SK-N-SH (cell line): Measurements from ENCODE around the gene CALCOCO1. TPM values are rescaled to one million over a fixed set of nuclear protein-coding genes. Genes with fewer than 3 reads are reported as not detected.

Experiments
- CTCF ChIA-PET: fragments of 300-600, 350-600 bp; formaldehyde crosslinking; extraction: SDS; loops from one replicate; lab custom pipeline; 2021; lab: Yijun Ruan, JAX
- POLR2A ChIA-PET: fragments of 350-600 bp; sonication (Branson Sonifier 250); formaldehyde crosslinking; extraction: SDS; loops from one replicate; lab custom pipeline; 2020; ENCODE audit warnings: antibody characterized with exemption, inconsistent platforms; lab: Yijun Ruan, JAX
- DNase-seq: peaks from one replicate; pipeline ENCODE4 v3.0.0; 2012
- H2AFZ ChIP-seq: fragments of 200-600 bp; sonication (generic); 2 replicates; pipeline ENCODE4 v1.8.1; 2016; ENCODE audit warnings: antibody characterized with exemption, mild to moderate bottlenecking, low read depth
- H3F3A ChIP-seq: fragments of 200-600 bp; sonication (generic); replicated peaks from 2 replicates; pipeline ENCODE3; 2016; ENCODE audit warnings: antibody characterized with exemption, mild to moderate bottlenecking; ENCODE audit not compliant: insufficient read depth
- H3K27ac ChIP-seq, 2 experiments: fragments of 200-500 bp in 1 of 2; fragments of 200-600 bp in 1 of 2; sonication (Bioruptor generic) in 1 of 2; sonication (generic), shearing (Covaris generic) in 1 of 2; 2 replicates each; pipeline versions ENCODE4 v1.5.1 to v1.6.1; 2014 to 2016; ENCODE audit warnings: low read depth in 2 of 2, inconsistent platforms in 1 of 2, low read length in 1 of 2, mild to moderate bottlenecking in 1 of 2, mixed read lengths in 1 of 2
- H3K27me3 ChIP-seq: fragments of 200-600 bp; sonication (generic), shearing (Covaris generic); 2 replicates; pipeline ENCODE4 v1.6.1; 2016; ENCODE audit warnings: mixed run types; ENCODE audit not compliant: insufficient read depth
- H3K36me3 ChIP-seq, 2 experiments: fragments of 200-500 bp in 1 of 2; fragments of 200-600 bp in 1 of 2; sonication (Bioruptor generic) in 1 of 2; sonication (generic) in 1 of 2; replicated peaks in 1 of 2; 2 replicates each; pipeline versions ENCODE3 to v1.5.1; 2014 to 2016; ENCODE audit warnings: low read length in 1 of 2, mild to moderate bottlenecking in 1 of 2; ENCODE audit not compliant: insufficient read depth in 2 of 2, control insufficient read depth in 1 of 2
- H3K4me1 ChIP-seq, 2 experiments: fragments of 200-500 bp in 1 of 2; fragments of 200-600 bp in 1 of 2; sonication (Bioruptor generic) in 1 of 2; sonication (generic), shearing (Covaris generic) in 1 of 2; 2 replicates each; pipeline versions ENCODE4 v1.5.1 to v1.6.1; 2014 to 2016; ENCODE audit warnings: low read depth in 1 of 2, low read length in 1 of 2, mixed run types in 1 of 2; ENCODE audit not compliant: insufficient read depth in 2 of 2, control insufficient read depth in 1 of 2
- H3K4me2 ChIP-seq: fragments of 200-600 bp; sonication (generic), shearing (Covaris generic); 2 replicates; pipeline ENCODE4 v1.6.1; 2017; ENCODE audit warnings: mixed run types
- H3K4me3 ChIP-seq, 2 experiments: fragments of 200-500 bp in 1 of 2; fragments of 200-600 bp in 1 of 2; sonication (Bioruptor generic) in 1 of 2; sonication (generic), shearing (Covaris generic) in 1 of 2; 2 replicates each; pipeline versions ENCODE4 v1.5.1 to v1.8.1; 2014 to 2016; ENCODE audit warnings: low read depth in 2 of 2, inconsistent platforms in 1 of 2, low read length in 1 of 2, mild to moderate bottlenecking in 1 of 2, mixed read lengths in 1 of 2, moderate library complexity in 1 of 2
- H3K79me2 ChIP-seq: fragments of 200-600 bp; sonication (generic); 2 replicates; pipeline ENCODE4 v1.8.1; 2017; ENCODE audit warnings: mild to moderate bottlenecking; ENCODE audit not compliant: insufficient read depth
- H3K9ac ChIP-seq: fragments of 200-600 bp; sonication (generic); 2 replicates; pipeline ENCODE4 v1.6.1; 2017; ENCODE audit warnings: mixed run types
- H3K9me2 ChIP-seq: fragments of 200-600 bp; sonication (generic); 2 replicates; pipeline ENCODE4 v1.6.1; 2017; ENCODE audit warnings: mixed run types
- H3K9me3 ChIP-seq: fragments of 200-600 bp; sonication (generic); 2 replicates; pipeline ENCODE4 v1.6.1; 2017; ENCODE audit warnings: mixed run types, mild to moderate bottlenecking, moderate library complexity
- H4K20me1 ChIP-seq: fragments of 200-600 bp; sonication (generic); 2 replicates; pipeline ENCODE4 v1.6.1; 2017; ENCODE audit warnings: mild to moderate bottlenecking, mixed run types; ENCODE audit not compliant: insufficient read depth
- EZH2phosphoT487 ChIP-seq: fragments of 200-600 bp; sonication (generic); IDR thresholded peaks from 2 replicates; pipeline ENCODE4 v1.6.1; 2017; ENCODE audit warnings: low read depth, mixed run types, mild to moderate bottlenecking, antibody characterized with exemption, moderate library complexity, borderline replicate concordance
- FOSL2 ChIP-seq: IDR thresholded peaks from 2 replicates; pipeline ENCODE4 v1.4.0; 2012; ENCODE audit warnings: low read depth, mild to moderate bottlenecking, moderate library complexity, borderline replicate concordance
- FOXM1 ChIP-seq: IDR thresholded peaks from 2 replicates; pipeline ENCODE4 v1.4.0; 2012; ENCODE audit warnings: low read depth, mild to moderate bottlenecking
- GABPA ChIP-seq: IDR thresholded peaks from 2 replicates; pipeline ENCODE4 v1.4.0; 2012; ENCODE audit warnings: low read depth, mild to moderate bottlenecking
- MAX ChIP-seq: IDR thresholded peaks from 2 replicates; pipeline ENCODE4 v1.4.0; 2012; ENCODE audit warnings: low read depth
- PBX3 ChIP-seq: IDR thresholded peaks from 2 replicates; pipeline ENCODE4; 2012
- POLR2AphosphoS5 ChIP-seq: IDR thresholded peaks from 2 replicates; pipeline ENCODE4 v1.6.1; 2012; ENCODE audit warnings: low read depth, low read length
- REST ChIP-seq: IDR thresholded peaks from 2 replicates; pipeline ENCODE4 v1.6.1; 2012; ENCODE audit warnings: mild to moderate bottlenecking, low read depth, low read length, moderate library complexity
- RFX5 ChIP-seq: IDR thresholded peaks from 2 replicates; pipeline ENCODE4 v1.6.1; 2012; ENCODE audit warnings: mild to moderate bottlenecking, improper control_type of control experiment, low read length
- SIN3A ChIP-seq: IDR thresholded peaks from 2 replicates; pipeline ENCODE4 v1.6.1; 2012; ENCODE audit warnings: low read depth, mild to moderate bottlenecking, low read length, moderate library complexity, borderline replicate concordance
- TCF12 ChIP-seq: IDR thresholded peaks from 2 replicates; pipeline ENCODE4 v1.4.0; 2012
- USF1 ChIP-seq: IDR thresholded peaks from 2 replicates; pipeline ENCODE4 v1.4.0; 2012; ENCODE audit warnings: low read depth, borderline replicate concordance
- WGBS: methylation state at CpG from one replicate; pipeline ENCODE4 v1.1.6; 2017; ENCODE audit warnings: low lambda C conversion rate; 5-methylcytosine and 5-hydroxymethylcytosine counted together
- polyA plus RNA-seq, 3 experiments: library from polyadenylated mRNA; depleted of rRNA; stranded (reverse); fragments of >200 nt; gene quantifications; 2 replicates each; pipeline ENCODE4 v1.2.3, GENCODE V29; 2012

Gene CALCOCO1
- polyA plus RNA-seq, 1 of the 3 experiments (the other 2 are of a cell fraction) = 72.1 TPM

GRCh38 chr12:53699678-53700025, 27.6 kb downstream of the CALCOCO1 start:
- Histone ChIP-seq H3K4me2 (no peak overlapping the region), H3F3A (no peaks in the 10 kb centered on the region), H2AFZ (no peak overlapping the region), H4K20me1 (no peaks in the 10 kb centered on the region), H3K4me1 (no peaks in the 10 kb centered on the region), H3K79me2 (no peaks in the 10 kb centered on the region), H3K36me3 (no peaks in the 10 kb centered on the region), H3K4me3 (no peak overlapping the region), H3K27ac (no peak overlapping the region), H3K9me3 (no peaks in the 10 kb centered on the region), H3K9me2 (no peaks in the 10 kb centered on the region), H3K9ac (no peak overlapping the region), H3K27me3 (peaks cover 63% of the 10 kb centered on the region)
- 14% methylated on average over 5 of the region's 5 CpGs for WGBS
- ChIA-PET POLR2A (interaction anchor here (1.0 kb wide), 1 partner anchor 47 kb away, joined by 3 read pairs; no protein-coding TSS in a partner anchor), CTCF (interaction anchor here (0.6 to 28.9 kb wide), 16 partner anchors 10 to 700 kb away, joined by 3 to 760 read pairs (median 4); partner anchors contain the start of genes ATP5MC2 and CISTR)
- DNase-seq = no peak
- TF ChIP-seq REST = no peak
- TF ChIP-seq SIN3A = no peak
- TF ChIP-seq, all 33 proteins: peak for 0

GRCh38 chr12:53698948-53699677, 28.1 kb downstream of the CALCOCO1 start:
- TF ChIP-seq USF1 (no peak), POLR2AphosphoS5 (no peak), PBX3 (no peak), EZH2phosphoT487 (no peak), RFX5 (no peak), MAX (no peak), TCF12 (no peak), FOXM1 (no peak), FOSL2 (no peak), GABPA (no peak)
- Histone ChIP-seq H3F3A (no peaks in the 10 kb centered on the region), H3K4me1 (no peaks in the 10 kb centered on the region), H3K79me2 (no peaks in the 10 kb centered on the region), H2AFZ (no peak overlapping the region), H4K20me1 (no peaks in the 10 kb centered on the region), H3K4me3 (no peak overlapping the region), H3K9me2 (no peaks in the 10 kb centered on the region), H3K36me3 (no peaks in the 10 kb centered on the region), H3K9me3 (no peaks in the 10 kb centered on the region), H3K9ac (no peak overlapping the region), H3K4me2 (no peak overlapping the region), H3K27me3 (peaks cover 63% of the 10 kb centered on the region), H3K27ac (no peak overlapping the region)
- 0% methylated on average over 3 of the region's 3 CpGs for WGBS
- DNase-seq = no peak
- ChIA-PET CTCF (interaction anchor here (0.6 to 28.9 kb wide), 12 partner anchors 12 to 701 kb away, joined by 3 to 760 read pairs (median 4); partner anchors contain the start of gene CISTR), POLR2A (interaction anchor here (1.0 kb wide), 1 partner anchor 47 kb away, joined by 3 read pairs; no protein-coding TSS in a partner anchor)
